ENCODE measurements around the gene SERINC2.

SERINC2 gene

DNA sequence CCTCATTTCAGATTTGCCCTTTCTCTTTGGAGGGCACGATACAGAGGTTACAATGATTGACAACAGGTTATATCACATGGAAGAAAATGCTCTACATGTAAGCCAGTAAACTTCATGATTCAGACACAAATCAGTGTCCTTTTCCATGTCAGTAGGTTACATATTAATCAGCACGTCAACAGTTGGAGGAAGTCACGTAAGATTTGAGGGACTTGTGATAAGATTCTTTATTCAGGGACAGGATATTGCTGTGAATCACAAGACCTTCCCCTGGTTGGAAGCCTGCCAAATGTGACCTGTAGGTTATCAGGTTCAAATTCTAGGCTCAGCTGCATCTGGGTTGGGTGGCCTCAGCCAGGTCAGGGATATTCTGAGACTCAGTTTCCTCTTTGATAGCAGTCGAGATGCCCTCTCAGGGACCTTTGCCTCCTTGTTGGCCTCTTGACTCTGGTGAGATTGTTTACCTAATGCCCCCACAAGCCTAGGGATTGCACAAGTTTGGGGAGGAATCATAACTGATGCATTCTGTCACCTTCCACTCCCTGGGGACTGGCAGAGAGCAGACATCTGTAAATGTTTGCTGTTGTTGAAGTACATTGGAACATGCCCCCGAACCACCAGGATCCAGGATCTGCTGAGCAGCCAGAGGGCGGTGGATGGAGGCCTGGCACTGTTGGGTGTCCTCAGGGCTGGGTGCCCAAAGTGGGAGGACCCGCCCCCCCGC is 31.9 kb downstream of the SERINC2 start:
- Histone ChIP-seq H3K79me2 (ENCODE audit: low read length) (no peaks in the 10 kb centered on the region), H3K9me3 (replicated peaks; ENCODE audit: insufficient read depth, low read length) (no peaks in the 10 kb centered on the region), H3K27ac (ENCODE audit: low read length) (no peak overlapping the region), H3K4me1 (ENCODE audit: low read length) (peaks cover 26% of the 10 kb centered on the region), H3K9ac (ENCODE audit: low read length) (no peak overlapping the region), H3K27me3 (replicated peaks; ENCODE audit: insufficient read depth, low read length) (no peaks in the 10 kb centered on the region), H3K4me2 (ENCODE audit: low read depth, low read length) (no peak overlapping the region), H3K36me3 (replicated peaks; ENCODE audit: insufficient read depth, low read length) (no peaks in the 10 kb centered on the region), H3K4me3 (ENCODE audit: low read length) (no peak overlapping the region), H3K9me2 (replicated peaks; ENCODE audit: insufficient read depth, low read length) (no peaks in the 10 kb centered on the region), H2AFZ (ENCODE audit: low read length) (no peak overlapping the region), H3F3A (ENCODE audit: insufficient read depth, low read length) (peaks cover 18% of the 10 kb centered on the region), H4K20me1 (ENCODE audit: insufficient read depth, low read length) (no peaks in the 10 kb centered on the region)
- no peak for TF ChIP-seq EZH2 (optimal IDR thresholded peaks at IDR 0.05; ENCODE audit: low read depth, low read length)
- TF ChIP-seq CTCF (IDR thresholded peaks at IDR 0.05; ENCODE audit: low read length) = no peak
- no peak for TF ChIP-seq EZH2phosphoT487 (IDR thresholded peaks at IDR 0.05; ENCODE audit: low read length)
- DNase-seq = no peak

DNA sequence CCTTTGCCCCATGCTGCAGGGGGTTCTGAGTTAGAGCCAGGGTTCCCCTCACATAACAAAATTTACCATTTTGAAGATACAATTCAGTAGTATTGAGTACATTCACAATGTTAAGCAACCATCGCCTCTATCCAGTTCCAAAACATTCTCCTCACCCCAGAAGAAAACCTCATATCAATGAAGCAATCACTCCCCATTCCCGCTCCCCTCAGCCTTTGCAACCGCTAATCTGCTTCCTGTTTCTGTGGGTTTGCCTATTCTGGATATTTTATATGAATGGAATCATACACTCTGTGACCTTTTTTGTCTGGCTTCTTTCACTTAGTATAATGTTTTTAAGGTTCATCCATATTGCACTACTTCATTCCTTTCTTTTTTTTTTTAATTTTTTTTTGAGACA is 32.9 kb downstream of the SERINC2 start:
- Histone ChIP-seq H3K4me2 (ENCODE audit: low read depth, low read length) (no peak overlapping the region), H3K27ac (ENCODE audit: low read length) (no peak overlapping the region)

GRCh38 chr1:31447210-31447609 is 34.2 kb downstream of the SERINC2 start:
- no peaks in the 10 kb centered on the region for H3K9me2 ChIP-seq (replicated peaks; ENCODE audit: insufficient read depth, low read length)
- H3K9me3 ChIP-seq (replicated peaks; ENCODE audit: insufficient read depth, low read length) = no peaks in the 10 kb centered on the region
- no peaks in the 10 kb centered on the region for H3K36me3 ChIP-seq (replicated peaks; ENCODE audit: insufficient read depth, low read length)
- no peak overlapping the region for H3K4me3 ChIP-seq (ENCODE audit: low read length)
- no peak overlapping the region for H3K27ac ChIP-seq (ENCODE audit: low read length)
- H3K27me3 ChIP-seq (replicated peaks; ENCODE audit: insufficient read depth, low read length) = no peaks in the 10 kb centered on the region
- no peaks in the 10 kb centered on the region for H4K20me1 ChIP-seq (ENCODE audit: insufficient read depth, low read length)
- H3K9ac ChIP-seq (ENCODE audit: low read length) = no peak overlapping the region
- no peak overlapping the region for H2AFZ ChIP-seq (ENCODE audit: low read length)
- H3K4me1 ChIP-seq (ENCODE audit: low read length) = peaks cover 8% of the 10 kb centered on the region
- no peaks in the 10 kb centered on the region for H3K79me2 ChIP-seq (ENCODE audit: low read length)
- DNase-seq = no peak
- peaks cover 6% of the 10 kb centered on the region for H3F3A ChIP-seq (ENCODE audit: insufficient read depth, low read length)
- TF ChIP-seq EZH2 (optimal IDR thresholded peaks at IDR 0.05; ENCODE audit: low read depth, low read length) (no peak), CTCF (IDR thresholded peaks at IDR 0.05; ENCODE audit: low read length) (no peak), EZH2phosphoT487 (IDR thresholded peaks at IDR 0.05; ENCODE audit: low read length) (no peak)
- no peak overlapping the region for H3K4me2 ChIP-seq (ENCODE audit: low read depth, low read length)

More for the DNA sequence above, 32.9 kb downstream of the SERINC2 start:
- H3K4me3 ChIP-seq (ENCODE audit: low read length) = no peak overlapping the region
- no peaks in the 10 kb centered on the region for H3K36me3 ChIP-seq (replicated peaks; ENCODE audit: insufficient read depth, low read length)
- no peak overlapping the region for H2AFZ ChIP-seq (ENCODE audit: low read length)
- no peaks in the 10 kb centered on the region for H3K9me2 ChIP-seq (replicated peaks; ENCODE audit: insufficient read depth, low read length)
- H3K4me1 ChIP-seq (ENCODE audit: low read length) = peaks cover 19% of the 10 kb centered on the region
- H3K9me3 ChIP-seq (replicated peaks; ENCODE audit: insufficient read depth, low read length) = no peaks in the 10 kb centered on the region
- no peak overlapping the region for H3K9ac ChIP-seq (ENCODE audit: low read length)
- H4K20me1 ChIP-seq (ENCODE audit: insufficient read depth, low read length) = no peaks in the 10 kb centered on the region
- DNase-seq = no peak
- H3K79me2 ChIP-seq (ENCODE audit: low read length) = no peaks in the 10 kb centered on the region
- no peaks in the 10 kb centered on the region for H3K27me3 ChIP-seq (replicated peaks; ENCODE audit: insufficient read depth, low read length)
- TF ChIP-seq EZH2 (optimal IDR thresholded peaks at IDR 0.05; ENCODE audit: low read depth, low read length) (no peak), CTCF (IDR thresholded peaks at IDR 0.05; ENCODE audit: low read length) (no peak), EZH2phosphoT487 (IDR thresholded peaks at IDR 0.05; ENCODE audit: low read length) (no peak)
- peaks cover 18% of the 10 kb centered on the region for H3F3A ChIP-seq (ENCODE audit: insufficient read depth, low read length)
